ENCODE data around the gene ARPC1B. TPM values are rescaled to one million over a fixed set of nuclear protein-coding genes. Genes with fewer than 3 reads are reported as not detected.

Gene ARPC1B
- total and polyA plus RNA-seq, 2 experiments from 2014 or later: 101 to 132 TPM

Other genes starting within 250 kb of the ARPC1B start
- 17.5 and 23.9 TPM in 2 replicates for gene SMURF1, start 230.6 kb upstream of the ARPC1B start, total RNA-seq (2014; rRNA removed; shearing (Covaris generic))
- gene SMURF1, start 230.6 kb upstream of the ARPC1B start, polyA plus RNA-seq (2016; fragmentation: Nextera tagmentation; extraction: Ambion mirVana): 5.0 and 5.8 TPM in 2 replicates
- not detected in 2 replicates for gene KPNA7, start 166.6 kb upstream of the ARPC1B start, total RNA-seq (2014; rRNA removed; shearing (Covaris generic))
- gene KPNA7, start 166.6 kb upstream of the ARPC1B start, polyA plus RNA-seq (2016; fragmentation: Nextera tagmentation; extraction: Ambion mirVana): not detected in 2 replicates
- not detected in 2 replicates for gene MYH16, start 101.9 kb upstream of the ARPC1B start, total RNA-seq (2014; rRNA removed; shearing (Covaris generic))
- not detected in 2 replicates for gene MYH16, start 101.9 kb upstream of the ARPC1B start, polyA plus RNA-seq (2016; fragmentation: Nextera tagmentation; extraction: Ambion mirVana)
- 108 and 168 TPM in 2 replicates for gene ARPC1A, start 48.8 kb upstream of the ARPC1B start, total RNA-seq (2014; rRNA removed; shearing (Covaris generic))
- gene ARPC1A, start 48.8 kb upstream of the ARPC1B start, polyA plus RNA-seq (2016; fragmentation: Nextera tagmentation; extraction: Ambion mirVana): 210 and 246 TPM in 2 replicates
- 93.1 and 125 TPM in 2 replicates for gene PDAP1, start 33.9 kb downstream of the ARPC1B start, total RNA-seq (2014; rRNA removed; shearing (Covaris generic))
- 134 and 205 TPM in 2 replicates for gene PDAP1, start 33.9 kb downstream of the ARPC1B start, polyA plus RNA-seq (2016; fragmentation: Nextera tagmentation; extraction: Ambion mirVana)
- 77.1 and 98.5 TPM in 2 replicates for gene BUD31, start 34.2 kb downstream of the ARPC1B start, total RNA-seq (2014; rRNA removed; shearing (Covaris generic))
- 227 and 247 TPM in 2 replicates for gene BUD31, start 34.2 kb downstream of the ARPC1B start, polyA plus RNA-seq (2016; fragmentation: Nextera tagmentation; extraction: Ambion mirVana)
- 12.2 and 18.1 TPM in 2 replicates for gene PTCD1, start 64.1 kb downstream of the ARPC1B start, total RNA-seq (2014; rRNA removed; shearing (Covaris generic))
- 10.7 and 13.4 TPM in 2 replicates for gene PTCD1, start 64.1 kb downstream of the ARPC1B start, polyA plus RNA-seq (2016; fragmentation: Nextera tagmentation; extraction: Ambion mirVana)
- gene CPSF4, start 64.2 kb downstream of the ARPC1B start, total RNA-seq (2014; rRNA removed; shearing (Covaris generic)): 88.0 and 93.2 TPM in 2 replicates
- 33.4 and 34.3 TPM in 2 replicates for gene CPSF4, start 64.2 kb downstream of the ARPC1B start, polyA plus RNA-seq (2016; fragmentation: Nextera tagmentation; extraction: Ambion mirVana)
- gene ATP5MF, start 91.4 kb downstream of the ARPC1B start, total RNA-seq (2014; rRNA removed; shearing (Covaris generic)): 1,703 and 1,870 TPM in 2 replicates
- 1,770 and 2,005 TPM in 2 replicates for gene ATP5MF, start 91.4 kb downstream of the ARPC1B start, polyA plus RNA-seq (2016; fragmentation: Nextera tagmentation; extraction: Ambion mirVana)
- gene ZNF789, start 98.2 kb downstream of the ARPC1B start, total RNA-seq (2014; rRNA removed; shearing (Covaris generic)): 13.8 and 14.2 TPM in 2 replicates
- 9.0 and 11.2 TPM in 2 replicates for gene ZNF789, start 98.2 kb downstream of the ARPC1B start, polyA plus RNA-seq (2016; fragmentation: Nextera tagmentation; extraction: Ambion mirVana)
- gene ZNF394, start 125.6 kb downstream of the ARPC1B start, total RNA-seq (2014; rRNA removed; shearing (Covaris generic)): 26.9 and 29.2 TPM in 2 replicates
- 11.4 and 12.6 TPM in 2 replicates for gene ZNF394, start 125.6 kb downstream of the ARPC1B start, polyA plus RNA-seq (2016; fragmentation: Nextera tagmentation; extraction: Ambion mirVana)
- gene ZKSCAN5, start 129.9 kb downstream of the ARPC1B start, total RNA-seq (2014; rRNA removed; shearing (Covaris generic)): 10.2 and 13.4 TPM in 2 replicates
- 4.6 and 4.9 TPM in 2 replicates for gene ZKSCAN5, start 129.9 kb downstream of the ARPC1B start, polyA plus RNA-seq (2016; fragmentation: Nextera tagmentation; extraction: Ambion mirVana)
- gene FAM200A, start 177.4 kb downstream of the ARPC1B start, total RNA-seq (2014; rRNA removed; shearing (Covaris generic)): 7.9 and 10.2 TPM in 2 replicates
- gene FAM200A, start 177.4 kb downstream of the ARPC1B start, polyA plus RNA-seq (2016; fragmentation: Nextera tagmentation; extraction: Ambion mirVana): 4.9 and 7.7 TPM in 2 replicates
- gene ZNF655, start 183.9 kb downstream of the ARPC1B start, total RNA-seq (2014; rRNA removed; shearing (Covaris generic)): 55.8 and 61.3 TPM in 2 replicates
- 20.6 and 21.7 TPM in 2 replicates for gene ZNF655, start 183.9 kb downstream of the ARPC1B start, polyA plus RNA-seq (2016; fragmentation: Nextera tagmentation; extraction: Ambion mirVana)
- gene TMEM225B, start 223.5 kb downstream of the ARPC1B start, total RNA-seq (2014; rRNA removed; shearing (Covaris generic)): not detected in 2 replicates
- 0.45 and 0.50 TPM in 2 replicates for gene TMEM225B, start 223.5 kb downstream of the ARPC1B start, polyA plus RNA-seq (2016; fragmentation: Nextera tagmentation; extraction: Ambion mirVana)
- 10.0 and 17.5 TPM in 2 replicates for gene ZSCAN25, start 242.2 kb downstream of the ARPC1B start, total RNA-seq (2014; rRNA removed; shearing (Covaris generic))
- 4.8 and 5.8 TPM in 2 replicates for gene ZSCAN25, start 242.2 kb downstream of the ARPC1B start, polyA plus RNA-seq (2016; fragmentation: Nextera tagmentation; extraction: Ambion mirVana)

All from GM23338 (cell line).